ENCODE measurements around the gene CRTC1.

The CRTC1 gene

DNA sequence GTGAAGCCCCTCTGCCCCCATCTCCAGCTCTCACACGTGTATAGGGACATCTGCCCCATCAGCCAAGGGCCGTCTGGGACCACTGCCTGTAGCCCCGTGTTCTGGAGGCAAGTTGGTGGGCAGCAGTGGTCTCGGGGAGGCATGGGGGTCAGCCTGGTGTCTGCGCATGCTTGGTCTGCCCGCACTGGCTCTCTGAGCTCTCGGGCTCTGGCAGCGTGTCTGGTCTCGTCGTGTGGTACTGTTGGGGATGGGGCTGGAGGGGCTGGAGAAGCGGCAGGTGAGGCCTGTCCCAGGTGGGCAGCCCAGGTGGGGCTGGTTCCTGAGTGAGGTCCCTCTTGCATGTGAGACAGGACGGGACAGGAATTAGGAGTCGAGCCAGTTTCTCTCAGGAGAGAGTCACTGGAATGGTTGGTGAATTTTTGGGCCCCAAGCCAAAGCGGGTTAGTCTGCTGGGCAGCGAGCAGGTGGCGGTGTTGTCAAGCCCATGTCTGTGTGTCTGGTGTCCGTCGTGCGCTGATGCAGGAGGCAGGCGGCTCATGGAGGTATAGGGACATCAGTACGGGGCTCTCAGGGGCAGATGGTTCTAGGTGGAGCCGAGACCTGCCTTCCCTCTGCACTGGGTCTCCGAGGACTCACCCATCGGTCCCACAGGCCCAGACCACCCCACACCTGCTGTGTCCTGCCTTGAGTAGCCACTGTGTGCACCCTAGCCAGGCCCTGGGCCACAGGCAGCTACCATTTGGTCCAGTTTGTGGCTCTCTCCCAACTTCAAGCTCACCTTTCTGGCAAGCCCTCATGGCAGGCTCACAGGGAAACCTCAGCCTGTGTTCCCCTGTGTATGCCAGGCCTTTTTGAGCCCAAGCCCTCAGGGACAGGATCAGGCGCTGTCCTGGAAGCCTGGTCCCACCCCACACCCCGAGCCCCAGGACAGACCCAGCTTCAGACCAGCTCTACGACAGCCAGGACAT, 89.4 kb downstream of the CRTC1 start:
- DNase-seq = no peak

DNA sequence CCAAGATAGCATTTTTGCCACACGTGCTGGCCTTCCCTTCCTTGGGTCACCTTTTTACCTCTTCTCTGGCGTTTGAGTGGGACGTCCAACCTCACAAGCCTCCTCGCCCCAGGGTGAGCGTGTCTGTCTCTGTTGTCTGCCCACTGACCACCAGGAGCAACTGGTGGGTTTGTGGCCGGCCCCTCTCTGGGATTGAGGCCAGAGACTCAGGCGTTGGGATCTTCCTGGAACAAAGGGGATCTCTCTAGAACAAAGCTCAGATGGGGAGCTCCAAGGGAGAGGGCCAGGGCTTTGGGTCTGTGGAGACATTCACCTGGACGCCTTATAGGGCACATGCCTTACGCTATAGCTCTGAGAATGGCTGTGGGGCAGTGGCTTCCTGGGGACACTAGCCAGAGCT, 90.2 kb downstream of the CRTC1 start:
- no peak for DNase-seq

DNA sequence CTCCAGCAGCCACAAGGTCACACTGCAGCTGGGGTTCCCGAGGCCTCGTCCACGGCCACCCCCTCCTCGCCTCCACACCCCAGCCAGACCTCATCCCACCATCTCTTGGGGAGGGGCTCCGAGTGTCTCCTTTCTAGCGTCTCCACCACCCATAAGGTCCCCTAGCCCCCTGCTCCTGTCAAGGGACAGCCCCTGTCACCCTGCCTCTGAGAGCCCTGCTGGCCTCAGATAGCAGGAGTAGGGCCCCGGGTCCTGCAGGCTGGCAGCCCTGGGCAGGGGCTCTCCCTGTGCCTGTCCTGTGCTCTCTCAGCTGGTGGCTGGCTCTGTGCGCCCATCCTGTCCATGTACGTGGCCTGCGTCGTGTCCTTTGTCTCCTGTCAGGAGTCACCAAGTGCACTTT, 90.6 kb downstream of the CRTC1 start:
- DNase-seq = no peak

DNA sequence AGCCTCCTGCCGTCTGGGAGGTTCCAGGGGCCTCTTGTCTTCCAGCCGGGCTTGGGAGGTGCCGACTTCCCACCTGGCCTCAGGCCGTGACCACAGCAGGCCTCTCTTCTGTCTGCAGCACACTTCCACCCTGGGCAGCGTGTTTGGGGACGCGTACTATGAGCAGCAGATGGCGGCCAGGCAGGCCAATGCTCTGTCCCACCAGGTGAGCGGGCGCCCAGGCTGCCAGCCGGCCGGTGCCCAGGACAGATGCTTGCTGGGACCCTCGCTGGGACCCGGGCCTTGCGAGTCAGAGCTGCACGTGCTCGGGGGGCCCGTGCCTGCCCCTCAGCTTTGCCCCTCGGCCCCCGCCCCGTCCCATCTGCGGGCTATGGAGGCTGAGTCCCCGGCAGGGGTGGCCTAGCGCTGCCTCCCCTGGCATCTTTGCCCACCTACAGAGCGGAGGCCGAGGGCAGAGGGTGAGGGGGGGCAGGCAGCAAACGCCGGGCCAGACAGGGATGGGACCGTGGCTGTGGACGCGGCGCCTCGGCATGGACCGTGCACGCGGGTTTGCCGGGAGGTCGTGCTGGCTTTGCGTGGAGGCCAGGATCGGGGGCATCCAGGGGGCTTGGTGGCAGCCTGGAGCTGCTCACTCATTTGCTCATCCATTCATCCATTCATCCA, 91.4 kb downstream of the CRTC1 start:
- no peak for DNase-seq

DNA sequence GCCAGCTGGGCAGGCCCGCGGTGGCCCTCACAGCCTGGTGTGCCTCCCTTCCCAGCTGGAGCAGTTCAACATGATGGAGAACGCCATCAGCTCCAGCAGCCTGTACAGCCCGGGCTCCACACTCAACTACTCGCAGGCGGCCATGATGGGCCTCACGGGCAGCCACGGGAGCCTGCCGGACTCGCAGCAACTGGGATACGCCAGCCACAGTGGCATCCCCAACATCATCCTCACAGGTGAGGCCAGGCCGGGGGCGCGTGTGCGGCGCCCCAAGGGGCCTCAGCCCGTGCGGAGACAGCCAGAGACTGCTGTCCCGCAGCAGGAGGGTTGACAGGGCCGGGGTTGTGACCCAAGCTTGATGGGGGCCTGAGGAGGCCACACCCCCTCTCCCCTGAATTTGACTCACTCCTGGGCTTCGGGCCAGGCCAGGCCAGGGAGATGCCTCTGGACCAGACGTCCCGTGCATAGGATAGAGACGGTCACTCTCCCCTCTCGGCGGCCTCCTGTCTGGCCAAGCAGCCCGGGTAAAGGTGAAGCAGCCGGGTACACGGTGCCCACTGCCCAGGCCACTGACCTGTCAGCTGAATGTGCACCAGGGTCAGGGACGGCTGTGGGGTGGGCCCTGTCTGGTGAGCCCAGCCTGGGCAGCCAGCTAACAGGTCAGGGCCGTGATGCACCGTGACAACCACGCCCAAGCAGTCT, 92.3 kb downstream of the CRTC1 start:
- no peak for DNase-seq

DNA sequence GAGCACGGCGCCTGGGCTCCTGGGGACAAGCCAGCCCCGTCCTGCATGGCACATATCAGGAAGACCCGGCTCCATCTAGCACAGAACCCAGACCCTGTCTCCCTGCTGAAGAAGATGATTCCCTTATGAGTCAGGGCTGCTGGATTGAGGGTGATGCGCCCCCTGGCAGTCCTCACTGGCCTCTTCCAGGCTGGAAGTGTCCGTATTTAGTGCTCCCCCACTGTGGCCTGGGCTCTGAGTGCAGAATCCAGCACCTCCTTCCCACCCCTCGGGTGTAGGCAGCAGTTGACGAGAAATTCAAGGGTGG, 92.8 kb downstream of the CRTC1 start:
- DNase-seq = no peak

DNA sequence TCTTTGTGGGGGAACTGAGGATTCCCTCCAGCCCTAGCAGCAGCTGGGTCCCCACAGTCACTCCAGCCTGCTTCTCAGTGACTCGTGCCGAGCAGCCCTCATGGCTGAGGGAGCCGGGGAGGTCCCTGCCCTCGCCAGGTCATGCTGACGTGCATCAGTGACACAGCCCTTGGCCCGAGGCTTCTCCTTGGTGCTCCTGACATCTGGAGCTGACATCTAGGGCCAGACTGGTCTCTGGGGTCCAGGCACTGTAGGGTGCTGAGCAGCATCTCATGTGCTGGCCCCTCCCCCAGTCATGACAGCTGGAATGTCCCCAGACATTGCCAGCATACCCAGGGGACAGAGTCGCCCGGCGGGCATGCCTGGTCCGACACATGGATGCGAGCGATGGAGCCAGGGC, 93.3 kb downstream of the CRTC1 start:
- no peak for DNase-seq

DNA sequence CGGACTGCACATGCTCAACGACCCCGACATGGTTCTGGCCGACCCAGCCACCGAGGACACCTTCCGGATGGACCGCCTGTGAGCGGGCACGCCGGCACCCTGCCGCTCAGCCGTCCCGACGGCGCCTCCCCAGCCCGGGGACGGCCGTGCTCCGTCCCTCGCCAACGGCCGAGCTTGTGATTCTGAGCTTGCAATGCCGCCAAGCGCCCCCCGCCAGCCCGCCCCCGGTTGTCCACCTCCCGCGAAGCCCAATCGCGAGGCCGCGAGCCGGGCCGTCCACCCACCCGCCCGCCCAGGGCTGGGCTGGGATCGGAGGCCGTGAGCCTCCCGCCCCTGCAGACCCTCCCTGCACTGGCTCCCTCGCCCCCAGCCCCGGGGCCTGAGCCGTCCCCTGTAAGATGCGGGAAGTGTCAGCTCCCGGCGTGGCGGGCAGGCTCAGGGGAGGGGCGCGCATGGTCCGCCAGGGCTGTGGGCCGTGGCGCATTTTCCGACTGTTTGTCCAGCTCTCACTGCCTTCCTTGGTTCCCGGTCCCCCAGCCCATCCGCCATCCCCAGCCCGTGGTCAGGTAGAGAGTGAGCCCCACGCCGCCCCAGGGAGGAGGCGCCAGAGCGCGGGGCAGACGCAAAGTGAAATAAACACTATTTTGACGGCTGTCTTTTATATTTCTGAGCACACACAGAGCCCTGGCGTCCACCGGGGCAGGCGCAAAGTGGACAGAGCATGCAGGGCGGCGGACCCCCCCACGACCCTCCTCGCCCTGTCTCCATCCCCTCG, 94.0 kb downstream of the CRTC1 start:
- no peak for DNase-seq

DNA sequence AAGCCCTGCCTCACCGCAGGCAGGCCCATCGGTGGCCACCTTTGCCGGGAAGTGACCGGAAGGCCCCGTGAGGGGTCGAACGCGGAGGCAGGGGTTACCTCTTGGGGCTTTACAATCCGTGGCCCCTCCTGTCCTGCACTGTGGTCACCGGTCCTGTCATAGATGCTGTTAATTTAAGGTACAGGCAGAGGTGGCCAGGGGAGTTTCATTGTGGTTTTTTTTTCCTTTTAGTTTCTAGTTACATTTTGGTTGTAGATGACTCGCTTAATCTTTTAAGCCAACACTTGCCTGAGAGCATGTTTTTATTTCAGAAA, 94.6 kb downstream of the CRTC1 start:
- DNase-seq = no peak

DNA sequence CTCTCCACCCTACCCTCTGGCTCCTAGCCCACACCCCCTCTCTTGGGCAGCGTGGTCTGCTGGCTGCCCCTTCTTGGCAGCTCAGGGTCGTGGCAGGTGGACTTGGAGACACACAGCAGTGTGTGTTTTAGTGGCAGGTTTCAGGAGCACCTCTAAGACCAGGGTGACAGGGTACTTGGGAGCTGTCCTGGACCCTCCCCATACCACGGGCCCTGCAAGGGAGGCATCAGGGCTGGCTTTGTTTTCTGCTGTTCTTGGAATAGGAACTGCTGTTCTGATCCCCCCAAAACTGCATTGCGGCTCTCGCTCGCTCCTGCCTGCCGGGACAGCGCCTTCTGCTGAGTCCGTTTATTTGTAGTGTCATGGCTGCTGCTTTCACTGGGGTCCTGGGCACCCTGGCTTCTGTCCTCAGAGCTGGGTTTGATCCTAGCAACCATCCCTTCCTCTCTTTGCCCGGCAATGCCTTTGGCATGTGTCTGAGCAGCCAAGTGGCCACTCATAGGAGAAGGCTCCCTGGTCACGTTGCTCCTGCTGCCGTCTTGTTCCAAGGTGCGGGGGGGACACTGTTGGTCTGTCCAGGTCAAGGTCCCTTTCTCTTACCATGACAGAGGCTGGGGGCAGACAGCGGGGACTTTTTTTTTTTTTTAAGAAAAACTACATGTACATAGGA, 95.5 kb downstream of the CRTC1 start:
- DNase-seq = no peak

DNA sequence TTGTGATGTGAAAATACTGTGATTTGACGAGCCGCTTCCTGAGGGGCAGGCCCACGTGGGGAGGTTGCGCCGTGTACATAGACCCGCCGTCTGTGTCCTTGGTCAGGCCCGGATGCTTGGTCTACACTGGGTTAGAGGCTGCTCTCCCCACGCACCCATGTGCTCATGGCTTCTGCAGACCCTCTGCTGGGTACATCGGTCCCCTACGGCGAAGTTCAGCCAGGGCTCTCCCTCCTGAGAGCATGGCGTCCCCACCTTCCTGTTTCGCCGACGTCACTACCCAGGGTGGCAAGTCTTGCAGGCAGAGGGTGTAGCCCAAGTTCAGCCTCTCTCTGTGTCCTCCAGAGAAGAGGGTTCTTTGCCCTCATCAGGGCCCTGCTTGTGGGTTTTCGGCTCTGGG, 96.6 kb downstream of the CRTC1 start:
- no peak for DNase-seq

DNA sequence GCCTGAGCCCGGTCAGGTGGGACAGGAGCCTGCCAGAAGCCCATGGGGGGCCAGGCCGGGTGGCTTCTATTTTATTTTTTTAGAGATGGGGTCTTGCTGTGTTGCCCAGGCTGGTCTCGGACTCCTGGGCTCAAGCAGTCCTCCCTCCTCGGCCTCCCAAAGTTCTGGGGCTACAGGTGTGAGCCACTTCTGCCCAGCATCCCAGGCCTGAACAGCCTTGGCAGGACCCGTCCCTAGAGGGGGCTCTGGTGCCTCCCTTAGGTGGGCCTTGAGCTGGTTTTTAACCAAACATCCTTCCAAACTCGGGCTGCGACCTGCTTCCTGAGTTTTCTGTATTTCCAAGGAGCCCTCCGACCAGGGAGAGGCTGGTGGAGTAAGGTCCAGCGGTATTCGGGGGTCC, 97.2 kb downstream of the CRTC1 start:
- DNase-seq = no peak

DNA sequence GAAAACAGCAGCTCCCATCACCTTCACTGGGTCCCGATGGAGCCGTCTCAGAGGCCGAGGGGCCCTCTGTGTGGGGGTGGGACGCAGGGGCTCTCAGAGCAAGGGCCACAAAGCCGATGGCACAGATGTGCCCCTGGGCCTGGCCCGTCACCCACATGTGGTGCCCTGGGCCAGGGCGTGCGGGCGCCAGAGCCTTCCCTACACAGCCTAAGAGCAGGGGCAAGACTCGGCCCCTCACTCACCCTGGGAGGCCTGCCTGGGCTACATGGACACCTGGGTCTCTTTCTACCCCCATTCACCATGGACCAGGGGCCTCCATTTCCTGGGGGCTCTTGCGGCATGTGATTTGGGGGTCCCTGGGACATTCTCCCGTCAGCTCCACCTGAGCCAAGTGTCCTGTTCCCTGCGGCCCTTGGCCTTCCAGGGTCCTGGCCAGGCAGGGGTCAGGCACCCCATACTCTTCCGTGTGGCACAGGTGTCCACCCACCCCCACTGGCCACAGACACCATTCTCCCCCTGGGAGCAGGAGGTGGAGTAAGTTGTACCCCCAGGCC, 97.6 kb downstream of the CRTC1 start:
- DNase-seq = no peak

DNA sequence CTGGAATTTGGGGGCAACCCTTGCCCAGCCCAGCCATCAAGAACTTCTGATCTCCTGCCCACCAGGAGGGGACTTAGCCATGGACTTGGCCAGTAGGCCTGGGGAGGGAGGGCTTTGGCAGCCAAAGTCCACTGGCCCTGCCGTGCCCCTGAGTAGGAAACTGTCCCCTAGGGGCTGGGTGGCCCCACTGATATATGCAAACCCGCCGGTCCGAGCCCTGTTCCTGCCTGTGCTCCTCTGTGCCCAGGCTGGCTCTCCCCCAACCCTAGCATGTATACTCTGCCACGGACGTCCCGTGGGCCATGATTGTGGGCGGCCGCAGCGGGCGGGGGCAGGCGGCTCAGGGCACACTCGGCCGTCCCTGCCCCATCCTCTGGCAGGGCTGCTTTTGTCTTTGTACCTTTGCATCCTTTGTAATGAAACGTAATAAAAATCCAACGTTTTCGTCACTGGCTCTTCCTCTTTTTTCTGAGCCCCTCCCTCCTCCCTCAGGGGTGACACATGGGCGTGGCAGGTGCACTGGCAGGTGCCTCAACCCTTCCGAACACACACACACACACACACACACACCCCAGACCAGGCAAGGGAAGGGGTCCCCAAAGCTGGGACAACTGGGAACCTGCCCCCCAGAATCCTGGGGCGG, 98.5 kb downstream of the CRTC1 start:
- no peak for DNase-seq

DNA sequence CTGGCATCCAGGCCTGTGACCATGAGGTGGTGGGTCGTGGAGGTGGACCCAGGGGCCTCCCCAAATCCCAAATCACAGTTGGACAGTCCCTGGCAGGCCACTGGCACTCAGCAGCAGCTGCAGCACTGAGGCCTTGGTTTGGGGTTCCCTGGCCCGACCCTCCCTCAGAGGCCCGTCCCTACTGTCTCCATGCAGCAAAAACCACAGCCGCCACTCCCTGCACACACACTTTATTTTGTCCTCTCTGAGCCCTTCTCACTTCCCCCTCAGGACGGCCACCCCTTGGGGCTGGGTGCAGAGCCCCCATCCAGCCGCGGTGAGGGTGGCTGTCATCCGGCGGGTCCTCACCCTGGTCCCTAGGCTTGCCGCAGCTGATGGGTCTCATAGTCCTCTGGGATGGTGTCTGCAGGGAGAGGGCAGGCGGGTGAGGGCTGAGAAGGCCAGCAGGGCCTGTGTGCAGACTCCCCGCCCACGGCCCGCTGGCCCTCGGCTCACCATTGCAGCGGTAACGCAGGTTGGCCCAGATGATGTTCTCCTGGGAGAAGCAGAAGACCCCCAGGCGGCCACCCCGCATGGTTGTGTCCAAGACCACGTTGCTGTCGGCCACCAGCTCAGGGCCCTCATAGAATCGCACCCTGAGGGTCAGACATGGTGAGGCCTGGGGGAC, 99.2 kb downstream of the CRTC1 start:
- DNase-seq = no peak

DNA sequence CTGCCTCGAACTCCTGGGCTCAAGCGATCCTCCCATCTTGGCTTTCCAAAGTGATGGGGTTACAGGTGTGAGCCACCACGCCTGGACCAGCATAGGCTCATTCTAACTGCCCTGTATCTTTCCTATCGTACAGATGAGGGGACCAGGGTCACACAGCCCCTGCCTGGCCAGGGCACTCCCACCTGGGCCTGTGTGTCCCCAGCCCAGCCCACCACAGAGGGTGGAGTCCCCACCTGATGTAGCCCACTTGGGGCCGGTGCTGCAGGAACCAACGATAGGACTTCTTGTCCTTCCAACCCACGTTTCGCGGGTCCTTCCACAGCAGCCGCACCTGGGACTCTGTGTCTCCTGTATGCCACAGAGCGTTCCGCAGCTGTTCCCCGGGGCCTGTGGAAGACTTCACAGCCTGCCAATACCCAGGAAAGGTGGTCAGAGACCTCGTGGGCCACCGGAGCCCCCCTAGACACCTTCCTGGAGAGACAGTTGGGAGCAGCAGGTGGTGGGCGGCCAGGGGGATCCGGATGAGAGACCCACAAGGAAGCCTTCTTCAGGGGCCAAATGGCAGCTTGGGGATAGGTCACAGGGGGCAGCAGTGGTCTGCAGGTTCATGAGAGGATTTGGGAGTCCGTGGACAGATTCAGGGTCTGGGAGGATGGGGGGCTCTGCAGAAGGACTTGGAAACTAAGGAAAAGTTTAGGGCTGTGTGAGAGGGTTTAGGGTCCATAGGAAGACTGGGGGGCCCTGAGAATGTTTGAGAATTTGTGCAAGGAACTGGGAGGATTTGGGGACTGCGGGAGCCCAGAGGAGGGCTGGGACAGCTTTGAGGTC, 100.7 kb downstream of the CRTC1 start:
- DNase-seq = no peak

DNA sequence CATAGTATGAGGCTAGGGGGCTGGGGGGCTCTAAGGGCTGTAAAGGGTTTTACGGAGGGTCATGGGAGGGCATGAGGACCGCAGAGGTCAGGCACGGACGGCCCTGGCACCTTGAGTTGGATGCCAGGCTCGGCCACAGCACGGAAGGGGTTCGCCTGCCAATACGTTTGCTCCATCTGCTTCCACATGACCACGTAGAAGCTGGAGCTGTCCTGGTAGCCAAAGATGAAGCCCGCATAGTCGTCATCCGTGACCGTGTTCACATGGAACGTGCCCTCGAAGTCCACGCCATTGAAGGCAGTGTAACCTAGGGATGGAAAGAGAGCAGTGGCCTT, 101.3 kb downstream of the CRTC1 start:
- DNase-seq = no peak

DNA sequence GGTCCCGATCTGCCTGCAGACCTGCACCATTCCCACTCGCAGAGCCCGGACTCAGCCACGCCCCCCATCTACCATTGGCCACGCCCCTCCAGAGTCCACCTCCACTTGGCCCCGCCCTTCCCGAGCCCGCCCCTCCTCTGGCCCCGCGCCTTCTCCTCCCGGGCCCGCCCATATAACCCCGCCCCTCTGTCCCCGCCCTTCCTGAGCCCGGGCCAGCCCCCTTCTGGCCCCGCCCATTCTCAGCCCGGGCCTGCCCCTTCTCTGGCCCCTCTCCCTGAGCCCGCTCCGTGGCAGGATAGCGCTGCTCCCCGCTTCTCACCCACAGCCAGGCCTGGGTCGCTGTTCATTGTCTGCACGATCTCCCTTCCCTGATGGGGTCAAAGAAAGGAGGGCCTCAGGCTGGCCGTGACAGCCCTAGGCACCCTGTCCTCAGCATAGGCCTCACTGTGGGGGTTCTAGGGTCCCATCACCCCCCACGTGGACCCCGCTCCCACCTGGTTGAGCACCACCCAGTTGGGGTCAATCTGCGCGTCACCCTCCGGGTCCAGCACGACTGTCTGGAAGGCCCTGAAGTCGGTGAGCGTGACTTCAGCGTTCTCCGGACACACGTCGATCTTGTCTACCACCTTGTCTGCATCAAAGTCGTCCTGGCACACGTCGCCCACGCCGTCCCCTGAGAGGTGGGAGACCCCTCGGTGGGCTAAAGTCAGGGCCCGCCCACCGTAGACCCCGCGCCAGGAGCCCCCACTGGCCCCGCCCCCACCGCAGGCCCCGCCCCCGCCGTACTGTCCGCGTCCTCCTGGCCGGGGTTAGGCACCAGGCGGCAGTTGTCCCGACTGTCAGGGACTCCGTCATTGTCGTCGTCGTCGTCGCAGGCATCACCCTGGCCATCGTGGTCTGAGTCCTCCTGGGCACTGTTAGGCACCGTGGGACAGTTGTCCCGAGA, 102.0 kb downstream of the CRTC1 start:
- peak; percentile 18 to 40 (median 34) for DNase-seq

Measured in activated CD4-positive, CD25-positive, alpha-beta regulatory T cell (primary cell).